GM23248 (cell line): ENCODE measurements around the gene PARVB.

Experiments
- EZH2 ChIP-seq: fragments of 200-600 bp; sonication (generic); IDR thresholded peaks from 2 replicates; pipeline ENCODE4 v1.6.1; 2018; ENCODE audit warnings: antibody characterized with exemption, mild to moderate bottlenecking; ENCODE audit not compliant: insufficient read depth, poor library complexity, severe bottlenecking
- EZH2phosphoT487 ChIP-seq: fragments of 200-600 bp; sonication (generic); IDR thresholded peaks from 2 replicates; pipeline ENCODE4 v1.6.1; 2018; ENCODE audit warnings: antibody characterized with exemption, moderate library complexity, mild to moderate bottlenecking, low read depth; ENCODE audit not compliant: insufficient read depth

- TF ChIP-seq EZH2 (no peak), EZH2phosphoT487 (no peak)
Observed at GRCh38 chr22:44192816-44193534, 168.9 kb downstream of the PARVB start.
